Stimulated activated CD4-positive, alpha-beta T cell treated with anti-CD3 and anti-CD28 coated beads, Interleukin-4, amount 100 ng/mL, for 1 hour (primary cell): ENCODE results near the gene SLC24A3.

Experiments used
- DNase-seq: peaks from one replicate; pipeline ENCODE4 v3.0.0-alpha.2; 2020

SLC24A3 gene

GRCh38 chr20:19244291-19244690 lies 31.8 kb downstream of the SLC24A3 start:
- no peak for DNase-seq

GRCh38 chr20:19249106-19249879 lies 36.9 kb downstream of the SLC24A3 start:
- no peak for DNase-seq

GRCh38 chr20:19250346-19250745 lies 37.9 kb downstream of the SLC24A3 start:
- DNase-seq, result no peak

- DNase-seq, result no peak
Observed at GRCh38 chr20:19251506-19251905, 39.1 kb downstream of the SLC24A3 start.

GRCh38 chr20:19251958-19252357 lies 39.5 kb downstream of the SLC24A3 start:
- no peak for DNase-seq

- DNase-seq, result no peak
Observed at GRCh38 chr20:19252451-19253120, 40.1 kb downstream of the SLC24A3 start.

- DNase-seq, result no peak
Observed at GRCh38 chr20:19253316-19253715, 40.9 kb downstream of the SLC24A3 start.

GRCh38 chr20:19253916-19254820 lies 41.7 kb downstream of the SLC24A3 start:
- DNase-seq, result no peak

- no peak for DNase-seq
Observed at GRCh38 chr20:19254956-19255355, 42.5 kb downstream of the SLC24A3 start.

GRCh38 chr20:19256085-19256484 lies 43.6 kb downstream of the SLC24A3 start:
- DNase-seq, result no peak

- no peak for DNase-seq
Observed at GRCh38 chr20:19256906-19257595, 44.6 kb downstream of the SLC24A3 start.

GRCh38 chr20:19257865-19258264 lies 45.4 kb downstream of the SLC24A3 start:
- no peak for DNase-seq

- DNase-seq, result no peak
Observed at GRCh38 chr20:19259141-19259591, 46.7 kb downstream of the SLC24A3 start.

GRCh38 chr20:19260412-19261090 lies 48.1 kb downstream of the SLC24A3 start:
- DNase-seq, result no peak

GRCh38 chr20:19264191-19264590 lies 51.7 kb downstream of the SLC24A3 start:
- DNase-seq, result no peak

GRCh38 chr20:19265646-19266374 lies 53.4 kb downstream of the SLC24A3 start:
- DNase-seq, result no peak

- no peak for DNase-seq
Observed at GRCh38 chr20:19268426-19268825, 56.0 kb downstream of the SLC24A3 start.

GRCh38 chr20:19269737-19270340 lies 57.4 kb downstream of the SLC24A3 start:
- no peak for DNase-seq

GRCh38 chr20:19271879-19272651 lies 59.6 kb downstream of the SLC24A3 start:
- DNase-seq, result no peak
